Thoracic aorta (tissue), 2 donors: ENCODE measurements around the gene ST6GAL1. TPM values are rescaled to one million over a fixed set of nuclear protein-coding genes. Genes with fewer than 3 reads are reported as not detected.

Experiments used
- ATAC-seq: fragments of 150-250 bp; one replicate; pipeline ENCODE4 v1.8.0; 2017; ENCODE audit warnings: low read depth; ENCODE audit not compliant: insufficient number of reproducible peaks, low FRiP score
- DNase-seq: peaks from one replicate; pipeline ENCODE4 v3.0.0-alpha.2; 2020; ENCODE audit warnings: low spot score
- H3K27ac ChIP-seq, 2 donors: fragments of 200-600 bp; sonication (generic); 1 replicate in 1 of 2; 2 replicates in 1 of 2; pipeline ENCODE4 v1.5.1; 2016; ENCODE audit warnings: mild to moderate bottlenecking in 2 of 2, moderate library complexity in 2 of 2
- H3K27me3 ChIP-seq: fragments of 200-600 bp; sonication (generic); replicated peaks from 2 replicates; pipeline ENCODE4 v1.6.0; 2016; ENCODE audit warnings: mild to moderate bottlenecking; ENCODE audit not compliant: insufficient read depth
- H3K36me3 ChIP-seq: fragments of 200-600 bp; sonication (generic); one replicate; pipeline ENCODE4 v1.5.1; 2016
- H3K4me1 ChIP-seq, 2 donors: fragments of 200-600 bp; sonication (generic); 1 replicate in 1 of 2; 2 replicates in 1 of 2; pipeline versions ENCODE4 v1.5.1 to v1.6.0; 2016; ENCODE audit warnings: low read depth in 2 of 2, mild to moderate bottlenecking in 1 of 2; ENCODE audit not compliant: control insufficient read depth in 1 of 2
- H3K4me3 ChIP-seq: fragments of 200-600 bp; sonication (generic); 2 replicates; pipeline ENCODE4 v1.5.1; 2016; ENCODE audit warnings: mild to moderate bottlenecking
- H3K9me3 ChIP-seq: fragments of 200-600 bp; sonication (generic); 2 replicates; pipeline ENCODE4 v1.5.1; 2016
- total RNA-seq, 2 donors: library from RNA; depleted of rRNA; stranded (reverse); fragments of >200 nt; gene quantifications; one replicate each; pipeline versions ENCODE4 v1.1.0 to v1.2.3, GENCODE V29; 2016
- TF ChIP-seq, protein P1 (sequence below): fragments of 200-600 bp; sonication (generic); IDR thresholded peaks from one replicate; pipeline ENCODE4 v1.5.1; 2019; ENCODE audit warnings: antibody characterized with exemption

Gene ST6GAL1
- total RNA-seq, 2 donors from 2014 or later: 89.5 to 141 TPM

DNA sequence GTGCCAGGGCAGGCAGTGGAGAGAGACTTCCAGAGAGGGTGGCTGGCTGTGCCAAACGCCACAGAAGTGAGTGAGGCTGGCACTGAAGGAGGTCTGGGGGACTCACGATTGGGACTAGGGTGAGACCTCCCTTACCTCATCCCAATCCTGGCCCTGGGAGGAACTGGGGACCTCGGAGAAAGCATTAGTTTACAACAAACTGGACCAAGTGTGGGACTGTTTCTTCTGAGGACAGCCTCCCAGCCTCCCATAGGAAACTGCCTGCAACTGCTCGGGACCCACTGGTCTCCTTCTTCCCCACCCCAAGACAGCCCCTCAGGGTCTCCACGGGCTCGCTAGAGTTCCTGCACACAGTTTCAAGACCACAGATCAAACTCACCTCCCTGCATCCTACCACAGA, 45.4 kb downstream of the ST6GAL1 start:
- TF ChIP-seq, protein P1, sequence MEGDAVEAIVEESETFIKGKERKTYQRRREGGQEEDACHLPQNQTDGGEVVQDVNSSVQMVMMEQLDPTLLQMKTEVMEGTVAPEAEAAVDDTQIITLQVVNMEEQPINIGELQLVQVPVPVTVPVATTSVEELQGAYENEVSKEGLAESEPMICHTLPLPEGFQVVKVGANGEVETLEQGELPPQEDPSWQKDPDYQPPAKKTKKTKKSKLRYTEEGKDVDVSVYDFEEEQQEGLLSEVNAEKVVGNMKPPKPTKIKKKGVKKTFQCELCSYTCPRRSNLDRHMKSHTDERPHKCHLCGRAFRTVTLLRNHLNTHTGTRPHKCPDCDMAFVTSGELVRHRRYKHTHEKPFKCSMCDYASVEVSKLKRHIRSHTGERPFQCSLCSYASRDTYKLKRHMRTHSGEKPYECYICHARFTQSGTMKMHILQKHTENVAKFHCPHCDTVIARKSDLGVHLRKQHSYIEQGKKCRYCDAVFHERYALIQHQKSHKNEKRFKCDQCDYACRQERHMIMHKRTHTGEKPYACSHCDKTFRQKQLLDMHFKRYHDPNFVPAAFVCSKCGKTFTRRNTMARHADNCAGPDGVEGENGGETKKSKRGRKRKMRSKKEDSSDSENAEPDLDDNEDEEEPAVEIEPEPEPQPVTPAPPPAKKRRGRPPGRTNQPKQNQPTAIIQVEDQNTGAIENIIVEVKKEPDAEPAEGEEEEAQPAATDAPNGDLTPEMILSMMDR: no peak
- ATAC-seq (no peak), DNase-seq (no peak)
- H3K27ac ChIP-seq: peak overlapping the region; percentile 82 to 87
- no peaks in the 10 kb centered on the region for H3K9me3 ChIP-seq
- peaks cover 58 to 75% of the 10 kb centered on the region in 2 donors for H3K4me1 ChIP-seq
- H3K4me3 ChIP-seq: no peak overlapping the region
- peaks cover 9% of the 10 kb centered on the region for H3K36me3 ChIP-seq
- no peaks in the 10 kb centered on the region for H3K27me3 ChIP-seq

- peak overlapping the region; percentile 82 to 87 for H3K27ac ChIP-seq
- peak; percentile 88 for ATAC-seq
- H3K36me3 ChIP-seq: peaks cover 9% of the 10 kb centered on the region
Measured at GRCh38 chr3:186976837-186977750, 46.8 kb downstream of the ST6GAL1 start.

DNA sequence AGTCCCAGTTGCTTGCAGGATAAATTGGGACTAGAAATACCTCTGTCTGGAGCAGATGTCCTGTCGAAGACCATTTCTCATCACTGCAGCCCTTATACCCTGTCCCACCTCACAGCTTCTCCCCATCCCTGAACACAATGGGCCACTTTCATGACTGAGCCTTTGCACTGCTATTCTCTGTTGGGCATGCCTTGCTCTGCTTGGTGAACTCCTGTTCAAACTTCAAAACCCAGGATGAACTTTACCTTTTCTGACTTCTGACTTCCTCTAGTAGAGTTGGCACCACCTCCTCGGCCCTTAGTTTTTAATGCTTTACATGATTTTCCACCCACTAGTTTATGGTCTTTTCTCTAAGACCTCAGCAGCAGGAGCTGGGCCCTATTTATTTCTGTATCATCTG, 48.4 kb downstream of the ST6GAL1 start:
- H3K36me3 ChIP-seq: peaks cover 5% of the 10 kb centered on the region
- H3K27me3 ChIP-seq: no peaks in the 10 kb centered on the region
- no peaks in the 10 kb centered on the region for H3K9me3 ChIP-seq
- TF ChIP-seq, protein P1: no peak
- H3K27ac ChIP-seq: peak overlapping the region; percentile 82 to 87
- H3K4me1 ChIP-seq: peaks cover 44 to 53% of the 10 kb centered on the region in 2 donors
- DNase-seq: no peak
- no peak for ATAC-seq
- no peak overlapping the region for H3K4me3 ChIP-seq

More at GRCh38 chr3:186976837-186977750, 46.8 kb downstream of the ST6GAL1 start:
- peak overlapping the region; percentile 54 for H3K4me3 ChIP-seq
- H3K27me3 ChIP-seq: no peaks in the 10 kb centered on the region
- H3K9me3 ChIP-seq: no peaks in the 10 kb centered on the region
- TF ChIP-seq, protein P1: peak; percentile 18
- H3K4me1 ChIP-seq: peaks cover 46 to 61% of the 10 kb centered on the region in 2 donors
- peak; percentile 80 for DNase-seq

- H3K9me3 ChIP-seq: no peaks in the 10 kb centered on the region
- ATAC-seq: no peak
- H3K27ac ChIP-seq: no peak overlapping the region
- no peak overlapping the region for H3K4me3 ChIP-seq
- H3K36me3 ChIP-seq: peaks cover 5% of the 10 kb centered on the region
- peaks cover 39 to 50% of the 10 kb centered on the region in 2 donors for H3K4me1 ChIP-seq
- H3K27me3 ChIP-seq: no peaks in the 10 kb centered on the region
- TF ChIP-seq, protein P1: no peak
- no peak for DNase-seq
Measured at GRCh38 chr3:186979852-186980251, 49.5 kb downstream of the ST6GAL1 start.

GRCh38 chr3:186980989-186981388, 50.7 kb downstream of the ST6GAL1 start:
- no peak overlapping the region for H3K4me3 ChIP-seq
- H3K27me3 ChIP-seq: no peaks in the 10 kb centered on the region
- peaks cover 5% of the 10 kb centered on the region for H3K36me3 ChIP-seq
- H3K27ac ChIP-seq: no peak overlapping the region
- no peak for DNase-seq
- no peak for ATAC-seq
- peaks cover 34 to 50% of the 10 kb centered on the region in 2 donors for H3K4me1 ChIP-seq
- TF ChIP-seq, protein P1: no peak
- no peaks in the 10 kb centered on the region for H3K9me3 ChIP-seq
